Trophoblast cell (in vitro differentiated cells and primary cell): ENCODE data around the gene FGGY.

Experiments
- DNase-seq, 2 donors: peaks; one replicate each; pipeline ENCODE4 v3.0.0-alpha.2; 2016
- H2AFZ ChIP-seq: 2 replicates; pipeline ENCODE4 v1.6.1; 2013; ENCODE audit warnings: low read length, moderate library complexity, mild to moderate bottlenecking; ENCODE audit not compliant: insufficient read depth, poor library complexity
- H2AK5ac ChIP-seq: 2 replicates; pipeline ENCODE4 v1.6.1; 2013; ENCODE audit warnings: mild to moderate bottlenecking, low read length
- H2BK120ac ChIP-seq: 2 replicates; pipeline ENCODE4 v1.6.1; 2013; ENCODE audit warnings: low read length, mild to moderate bottlenecking, moderate library complexity; ENCODE audit not compliant: insufficient read depth, poor library complexity
- H2BK12ac ChIP-seq: 2 replicates; pipeline ENCODE4 v1.6.1; 2013; ENCODE audit warnings: mild to moderate bottlenecking, low read length, moderate library complexity
- H2BK5ac ChIP-seq: 2 replicates; pipeline ENCODE4 v1.6.1; 2013; ENCODE audit warnings: low read length, low read depth, moderate library complexity, mild to moderate bottlenecking; ENCODE audit not compliant: poor library complexity
- H3K14ac ChIP-seq: 2 replicates; pipeline ENCODE4 v1.6.1; 2013; ENCODE audit warnings: mild to moderate bottlenecking, low read length
- H3K18ac ChIP-seq: 2 replicates; pipeline ENCODE4 v1.6.1; 2013; ENCODE audit warnings: mild to moderate bottlenecking, low read length
- H3K23ac ChIP-seq: 2 replicates; pipeline ENCODE4 v1.6.1; 2013; ENCODE audit warnings: low read length
- H3K27ac ChIP-seq: 2 replicates; pipeline ENCODE4 v1.5.1; 2013; ENCODE audit warnings: low read depth, mild to moderate bottlenecking, inconsistent platforms, low read length, moderate library complexity
- H3K27me3 ChIP-seq: 2 replicates; pipeline ENCODE4 v1.6.1; 2013; ENCODE audit warnings: inconsistent platforms, mild to moderate bottlenecking, low read length, moderate library complexity; ENCODE audit not compliant: insufficient read depth
- H3K36me3 ChIP-seq, 2 experiments: 1 replicate in 1 of 2; 2 replicates in 1 of 2; pipeline ENCODE4 v1.6.1; 2013; ENCODE audit warnings: low read length in 2 of 2, mild to moderate bottlenecking in 2 of 2, moderate library complexity in 1 of 2; ENCODE audit not compliant: insufficient read depth in 2 of 2, control insufficient read depth in 1 of 2
- H3K4ac ChIP-seq: 2 replicates; pipeline ENCODE4 v1.6.1; 2013; ENCODE audit warnings: low read depth, mild to moderate bottlenecking, low read length, moderate library complexity
- H3K4me1 ChIP-seq, 2 experiments: 1 replicate in 1 of 2; 2 replicates in 1 of 2; pipeline ENCODE4 v1.6.1; 2013; ENCODE audit warnings: low read length in 2 of 2, mild to moderate bottlenecking in 2 of 2, moderate library complexity in 1 of 2; ENCODE audit not compliant: insufficient read depth in 2 of 2, control insufficient read depth in 1 of 2
- H3K4me2 ChIP-seq: 2 replicates; pipeline ENCODE4 v1.6.1; 2013; ENCODE audit warnings: inconsistent platforms, mild to moderate bottlenecking, low read length, moderate library complexity
- H3K4me3 ChIP-seq: 2 replicates; pipeline ENCODE4 v1.5.1; 2013; ENCODE audit warnings: mild to moderate bottlenecking, low read depth, low read length, inconsistent platforms
- H3K79me1 ChIP-seq: one replicate; pipeline ENCODE4 v1.6.1; 2013; ENCODE audit warnings: low read length
- H3K79me2 ChIP-seq: 2 replicates; pipeline ENCODE4 v1.6.1; 2013; ENCODE audit warnings: low read length, mild to moderate bottlenecking; ENCODE audit not compliant: control insufficient read depth, insufficient read depth, poor library complexity
- H3K9ac ChIP-seq: 2 replicates; pipeline ENCODE4 v1.6.1; 2013; ENCODE audit warnings: mild to moderate bottlenecking, low read length
- H3K9me3 ChIP-seq: 2 replicates; pipeline ENCODE4 v1.6.1; 2013; ENCODE audit warnings: low read depth, mild to moderate bottlenecking, control low read depth, inconsistent platforms, low read length; ENCODE audit not compliant: insufficient read depth
- H4K12ac ChIP-seq: 2 replicates; pipeline ENCODE4 v1.6.1; 2013; ENCODE audit warnings: low read depth, mild to moderate bottlenecking, low read length, moderate library complexity
- H4K8ac ChIP-seq: 2 replicates; pipeline ENCODE4 v1.6.1; 2013; ENCODE audit warnings: low read depth, mild to moderate bottlenecking, low read length, moderate library complexity
- H4K91ac ChIP-seq: one replicate; pipeline ENCODE4 v1.6.1; 2013; ENCODE audit warnings: low read depth, mild to moderate bottlenecking, low read length, moderate library complexity
- WGBS: extraction: QIAGEN DNeasy Blood & Tissue Kit; methylation state at CpG from one replicate; pipeline ENCODE4 v1.1.7; 2013; ENCODE audit warnings: missing lambda C conversion rate; ENCODE audit not compliant: insufficient read length, insufficient coverage; ENCODE audit errors: extremely low coverage; 5-methylcytosine and 5-hydroxymethylcytosine counted together

FGGY gene

DNA sequence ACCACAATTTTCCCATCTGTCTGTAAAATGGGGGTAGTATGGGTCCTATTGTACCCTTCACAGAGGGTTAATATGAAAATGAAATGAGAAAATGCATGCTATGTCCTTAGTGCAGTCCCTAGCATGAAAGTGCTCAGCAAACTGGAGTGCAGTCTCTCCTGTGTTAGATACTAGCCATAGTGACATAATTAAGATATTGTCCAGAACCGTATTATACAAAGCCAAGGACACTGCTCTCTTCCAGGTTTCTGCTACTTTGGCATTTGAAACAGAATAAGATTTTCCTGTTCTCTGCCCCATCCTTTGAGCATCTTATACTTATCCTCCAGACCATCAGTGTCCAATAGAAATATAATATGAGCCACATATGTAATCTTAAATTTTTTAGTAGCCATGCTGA lies 213.4 kb downstream of the FGGY start:
- no peak for DNase-seq
- no peaks in the 10 kb centered on the region for H3K9me3 ChIP-seq
- peaks cover 4% of the 10 kb centered on the region for H3K79me1 ChIP-seq
- no peaks in the 10 kb centered on the region for H3K79me2 ChIP-seq
- no peak overlapping the region for H4K12ac ChIP-seq
- no peaks in the 10 kb centered on the region for H3K36me3 ChIP-seq
- H3K18ac ChIP-seq, result no peak overlapping the region
- no peak overlapping the region for H3K9ac ChIP-seq
- no peak overlapping the region for H2BK12ac ChIP-seq
- no peak overlapping the region for H2AFZ ChIP-seq
- no peak overlapping the region for H2BK120ac ChIP-seq
- peaks cover 0 to 8% of the 10 kb centered on the region in 2 experiments for H3K4me1 ChIP-seq
- no peak overlapping the region for H3K27ac ChIP-seq
- no peak overlapping the region for H3K14ac ChIP-seq
- H3K4me2 ChIP-seq, result no peak overlapping the region
- no peak overlapping the region for H4K91ac ChIP-seq
- no peaks in the 10 kb centered on the region for H3K27me3 ChIP-seq
- H3K4ac ChIP-seq, result no peak overlapping the region
- H4K8ac ChIP-seq, result no peak overlapping the region
- no CpG with 5 or more reads among the region's 1 CpG for WGBS
- H3K4me3 ChIP-seq, result no peak overlapping the region
- no peak overlapping the region for H2AK5ac ChIP-seq
- no peak overlapping the region for H2BK5ac ChIP-seq
- H3K23ac ChIP-seq, result no peak overlapping the region

DNA sequence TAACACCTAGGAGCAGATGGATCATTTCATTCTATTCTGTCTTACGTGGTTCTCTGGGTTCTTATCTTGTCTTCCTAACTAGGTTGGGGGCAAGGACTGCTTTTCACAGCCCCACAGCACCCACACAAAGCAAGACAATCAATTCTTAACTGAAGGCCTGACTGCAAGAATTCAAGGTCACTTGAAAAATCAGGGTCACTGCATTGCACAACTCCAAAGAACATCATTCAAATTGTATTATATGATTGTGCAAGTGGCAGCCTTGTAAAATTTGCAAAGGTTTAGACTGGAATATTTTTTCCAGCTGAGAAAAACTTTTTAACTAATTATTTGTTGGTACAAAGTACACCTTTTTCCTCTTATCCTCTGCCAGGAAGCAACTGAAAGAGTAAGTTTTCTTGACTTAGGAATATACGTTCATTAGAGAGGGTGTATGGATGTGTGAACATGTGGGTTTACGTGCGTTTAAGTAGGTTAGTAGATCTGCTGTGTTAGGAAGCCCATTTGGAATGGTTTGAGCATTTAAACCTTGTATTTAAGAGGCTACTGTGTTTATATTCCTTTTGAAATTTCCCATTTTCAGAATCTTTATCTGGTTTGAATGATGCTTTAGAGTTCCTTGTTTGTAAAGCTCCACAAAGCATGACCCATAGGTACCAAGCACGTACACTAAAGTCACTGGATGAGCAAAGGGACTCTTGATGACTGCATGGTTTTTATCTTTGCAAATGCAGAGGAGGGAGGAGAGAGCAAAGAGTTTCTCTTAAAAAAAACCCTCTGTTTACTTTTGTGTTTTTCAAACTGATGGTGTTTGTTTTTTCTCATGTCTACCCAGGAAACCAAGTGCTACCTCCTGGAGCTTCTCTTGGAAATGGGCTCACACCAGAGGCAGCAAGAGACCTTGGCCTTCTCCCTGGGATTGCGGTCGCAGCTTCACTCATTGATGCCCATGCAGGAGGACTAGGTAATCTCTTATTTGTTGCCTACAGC lies 214.9 kb downstream of the FGGY start:
- H2AFZ ChIP-seq, result no peak overlapping the region
- no peak overlapping the region for H2BK120ac ChIP-seq
- no peak overlapping the region for H3K27ac ChIP-seq
- H3K14ac ChIP-seq, result no peak overlapping the region
- H4K91ac ChIP-seq, result no peak overlapping the region
- H3K79me2 ChIP-seq, result no peaks in the 10 kb centered on the region
- no peak overlapping the region for H3K4me2 ChIP-seq
- H3K4me3 ChIP-seq, result no peak overlapping the region
- no peaks in the 10 kb centered on the region for H3K9me3 ChIP-seq
- H3K27me3 ChIP-seq, result no peaks in the 10 kb centered on the region
- DNase-seq, result no peak
- H3K36me3 ChIP-seq, result no peaks in the 10 kb centered on the region
- H2AK5ac ChIP-seq, result no peak overlapping the region
- no peak overlapping the region for H3K9ac ChIP-seq
- no peak overlapping the region for H3K18ac ChIP-seq
- H3K4me1 ChIP-seq, result peaks cover 0 to 7% of the 10 kb centered on the region in 2 experiments
- no peak overlapping the region for H3K4ac ChIP-seq
- H3K79me1 ChIP-seq, result peaks cover 3% of the 10 kb centered on the region
- H4K12ac ChIP-seq, result no peak overlapping the region
- H2BK12ac ChIP-seq, result no peak overlapping the region
- H2BK5ac ChIP-seq, result no peak overlapping the region
- H4K8ac ChIP-seq, result no peak overlapping the region
- no CpG with 5 or more reads among the region's 7 CpGs for WGBS
- no peak overlapping the region for H3K23ac ChIP-seq

DNA sequence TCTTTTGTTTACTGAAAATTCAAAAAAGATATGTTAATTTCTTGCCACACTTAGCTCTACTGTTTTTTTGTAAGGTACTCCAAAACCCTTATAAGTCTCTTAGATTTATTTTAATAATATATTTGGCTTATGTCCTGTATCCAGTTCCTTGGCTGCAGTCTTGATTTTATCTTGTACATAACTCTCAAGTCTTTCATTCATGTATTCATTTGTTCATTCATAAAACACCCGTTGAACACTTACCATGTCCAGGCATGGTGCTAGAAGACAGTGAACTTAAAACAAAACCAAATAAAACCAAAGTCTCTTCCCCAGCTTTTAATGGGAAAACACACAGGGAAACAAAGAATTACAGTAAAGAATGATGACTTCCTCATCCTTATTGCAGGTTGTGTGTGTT lies 215.8 kb downstream of the FGGY start:
- H3K4ac ChIP-seq, result no peak overlapping the region
- H2BK12ac ChIP-seq, result no peak overlapping the region
- no peak overlapping the region for H4K91ac ChIP-seq
- no peak overlapping the region for H2BK120ac ChIP-seq
- H3K27me3 ChIP-seq, result no peaks in the 10 kb centered on the region
- peaks cover 3% of the 10 kb centered on the region for H3K79me1 ChIP-seq
- no peaks in the 10 kb centered on the region for H3K36me3 ChIP-seq
- H4K12ac ChIP-seq, result no peak overlapping the region
- H3K79me2 ChIP-seq, result no peaks in the 10 kb centered on the region
- no peak overlapping the region for H3K9ac ChIP-seq
- H3K18ac ChIP-seq, result no peak overlapping the region
- H4K8ac ChIP-seq, result no peak overlapping the region
- no CpG with 5 or more reads among the region's 1 CpG for WGBS
- no peak overlapping the region for H2AK5ac ChIP-seq
- no peak overlapping the region for H3K14ac ChIP-seq
- no peak overlapping the region for H2AFZ ChIP-seq
- no peak for DNase-seq
- H2BK5ac ChIP-seq, result no peak overlapping the region
- H3K4me2 ChIP-seq, result no peak overlapping the region
- H3K27ac ChIP-seq, result no peak overlapping the region
- peaks cover 0 to 7% of the 10 kb centered on the region in 2 experiments for H3K4me1 ChIP-seq
- no peak overlapping the region for H3K4me3 ChIP-seq
- no peak overlapping the region for H3K23ac ChIP-seq
- H3K9me3 ChIP-seq, result no peaks in the 10 kb centered on the region

DNA sequence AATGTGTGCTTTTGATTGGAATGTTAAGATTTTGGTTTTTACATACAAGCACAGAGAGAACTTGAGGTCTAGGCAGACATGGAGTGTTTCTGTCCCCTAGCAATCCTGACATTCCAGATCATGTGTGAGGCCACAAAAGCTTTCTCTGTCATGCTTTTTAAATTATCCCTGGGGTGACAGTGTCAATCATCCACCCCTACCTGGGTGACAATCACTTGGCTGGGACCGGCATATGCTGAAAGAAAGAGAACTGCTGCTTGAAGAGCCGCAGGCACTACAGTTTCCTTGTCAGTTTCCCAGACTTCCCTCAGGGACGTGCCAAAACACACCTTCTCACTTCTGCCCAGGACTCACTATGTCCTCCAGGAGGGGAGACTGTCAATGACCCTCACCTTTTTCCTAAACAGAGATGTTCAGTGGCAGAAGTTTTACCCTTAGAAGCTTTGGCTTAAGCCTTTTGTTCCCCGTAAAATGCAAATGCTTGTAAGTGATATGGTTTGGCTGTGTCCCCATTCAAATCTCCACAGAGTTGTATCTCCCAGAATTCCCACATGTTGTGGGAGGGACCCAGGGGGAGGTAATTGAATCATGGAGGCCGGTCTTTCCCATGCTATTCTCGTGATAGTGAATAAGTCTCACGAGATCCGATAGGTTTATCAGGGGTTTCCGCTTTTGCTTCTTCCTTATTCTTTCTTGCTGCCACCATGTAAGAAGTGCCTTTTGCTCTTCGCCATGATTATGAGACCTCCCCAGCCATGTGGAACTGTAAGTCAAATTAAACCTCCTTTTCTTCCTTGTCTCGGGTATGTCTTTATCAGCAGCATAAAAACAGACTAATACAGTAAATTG lies 217.4 kb downstream of the FGGY start:
- Histone ChIP-seq H3K4ac (no peak overlapping the region), H3K27ac (no peak overlapping the region), H3K18ac (no peak overlapping the region), H3K27me3 (no peaks in the 10 kb centered on the region), H2BK12ac (no peak overlapping the region), H3K4me2 (no peak overlapping the region), H3K4me1 (peaks cover 0 to 3% of the 10 kb centered on the region in 2 experiments), H3K9ac (no peak overlapping the region), H3K4me3 (no peak overlapping the region), H3K14ac (no peak overlapping the region), H4K8ac (no peak overlapping the region), H3K79me1 (no peaks in the 10 kb centered on the region), H2BK120ac (no peak overlapping the region), H3K79me2 (no peaks in the 10 kb centered on the region), H3K23ac (no peak overlapping the region), H2AK5ac (no peak overlapping the region), H3K36me3 (no peaks in the 10 kb centered on the region), H3K9me3 (no peaks in the 10 kb centered on the region), H4K91ac (no peak overlapping the region), H2BK5ac (no peak overlapping the region), H4K12ac (no peak overlapping the region), H2AFZ (no peak overlapping the region)
- WGBS, result no CpG with 5 or more reads among the region's 11 CpGs
- DNase-seq, result peak; percentile 26 to 76
